T-helper 2 cell (primary cell): ENCODE measurements around the gene PARD3B.

Experiments used
- DNase-seq, 5 experiments: peaks; one replicate each; pipeline versions ENCODE4 v3.0.0 to v3.0.0-alpha.2; 2012 to 2022

The PARD3B gene

DNA sequence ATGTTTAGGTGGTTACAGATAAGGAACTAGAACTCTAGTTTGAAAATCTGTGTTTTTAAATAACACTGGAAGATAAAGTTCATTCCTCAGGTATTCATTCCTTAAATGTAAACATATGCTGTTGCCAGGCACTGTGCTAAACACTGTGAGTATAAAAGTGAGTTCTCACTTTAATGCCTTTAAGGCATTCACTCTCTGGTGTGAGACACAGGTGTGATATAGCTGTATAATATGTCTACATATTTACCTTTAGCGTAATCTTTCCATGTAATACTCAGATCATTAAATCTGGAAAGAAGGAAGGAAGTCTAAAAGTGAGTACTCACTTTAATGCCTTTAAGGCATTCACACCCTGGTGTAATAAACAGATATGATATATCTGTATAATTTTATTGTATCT is 472.6 kb downstream of the PARD3B start:
- DNase-seq: no peak

- DNase-seq: no peak
These were observed 475.4 kb downstream of the PARD3B start for GRCh38 chr2:205020673-205021072.

- DNase-seq: no peak
These were observed 477.6 kb downstream of the PARD3B start for GRCh38 chr2:205022841-205023240.

- DNase-seq: peak in 1 of 5 experiments; percentile 83
These were observed 479.7 kb downstream of the PARD3B start for GRCh38 chr2:205024822-205025518.

DNA sequence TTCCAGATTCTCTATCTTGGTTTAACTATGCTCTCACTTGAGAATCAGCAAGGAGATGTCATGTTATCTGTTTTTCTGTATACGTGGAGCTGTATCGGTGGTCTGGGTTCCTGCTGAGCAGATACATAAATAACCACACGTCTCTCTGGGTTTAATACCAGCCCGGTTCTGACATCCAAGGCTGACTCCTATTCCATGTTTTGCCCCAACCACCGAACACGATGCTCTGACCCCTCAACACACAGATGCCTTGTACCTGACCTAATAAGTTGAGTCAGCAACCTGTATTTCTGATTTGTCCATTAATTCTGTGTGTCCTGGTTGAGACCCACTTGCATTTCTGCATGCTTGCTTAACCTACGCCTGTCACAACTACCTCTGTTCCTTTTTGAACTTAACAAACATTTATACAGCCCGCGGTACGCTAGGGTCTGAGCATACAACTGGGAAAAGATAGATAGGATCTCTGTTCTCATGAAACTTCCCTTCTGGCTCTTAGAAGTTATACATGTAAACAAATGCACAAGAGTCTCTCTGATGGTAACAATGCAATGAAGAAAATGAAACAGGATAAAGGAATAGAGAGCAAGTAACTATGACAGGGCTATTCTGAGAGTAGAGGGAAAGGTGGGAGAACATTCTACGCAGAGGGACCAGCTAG is 480.4 kb downstream of the PARD3B start:
- DNase-seq: peak in 1 of 5 experiments; percentile 19

DNA sequence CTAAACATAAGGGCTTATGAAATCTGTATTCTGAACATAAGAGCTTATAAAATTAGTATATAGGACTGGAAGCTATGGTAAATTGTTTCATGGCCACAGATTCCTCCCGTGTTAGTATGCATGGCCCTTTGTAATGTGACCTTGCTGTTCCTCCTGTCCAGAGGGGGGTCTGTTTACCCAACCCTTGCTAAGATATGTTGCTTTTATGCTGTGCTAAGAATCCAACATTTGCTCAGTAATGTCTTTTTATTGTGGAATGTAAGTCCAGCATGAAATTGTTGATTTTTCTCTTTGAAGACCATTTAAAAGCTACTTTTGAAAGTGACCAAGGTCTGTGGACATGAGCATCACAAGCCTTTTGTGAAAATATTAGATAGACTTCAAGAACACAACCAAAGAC is 485.4 kb downstream of the PARD3B start:
- DNase-seq: no peak

- no peak for DNase-seq
These were observed 486.8 kb downstream of the PARD3B start for GRCh38 chr2:205032093-205032551.

DNA sequence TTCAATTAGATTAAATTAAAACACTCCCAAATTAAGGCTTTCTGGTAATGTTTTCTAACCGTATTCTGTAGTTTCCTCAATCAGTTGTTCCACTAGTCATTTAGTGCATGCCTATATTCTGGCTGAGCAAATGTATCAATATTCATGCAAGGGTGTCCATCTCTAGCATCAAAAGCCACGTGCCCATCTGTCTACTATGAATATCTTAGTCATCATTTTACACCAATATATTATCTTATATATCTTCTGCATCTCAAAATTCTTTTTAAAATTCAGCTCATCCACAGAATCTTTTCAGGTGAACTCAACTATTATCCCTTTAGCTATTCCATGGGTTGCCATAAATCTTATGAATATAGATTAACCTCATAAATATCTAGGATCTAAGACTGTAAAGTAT is 488.2 kb downstream of the PARD3B start:
- DNase-seq: no peak

DNA sequence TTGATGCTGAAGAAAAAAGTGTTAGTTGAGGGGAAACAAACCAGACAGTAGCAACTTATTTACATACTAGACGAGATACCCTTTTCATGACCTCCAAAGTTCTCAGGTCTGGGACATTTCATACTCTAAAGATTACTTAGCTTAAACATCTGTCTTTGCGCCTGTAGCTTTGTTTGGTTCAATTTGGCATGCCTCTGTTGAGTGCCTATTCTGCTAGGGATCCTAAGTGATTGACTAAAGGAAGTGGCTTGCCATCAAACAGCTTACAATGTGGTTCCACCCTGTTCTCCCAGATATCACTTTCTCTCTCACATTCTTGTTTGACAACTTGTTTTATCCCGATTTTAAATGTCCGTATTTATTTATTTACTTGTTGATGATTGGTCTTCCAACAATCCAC is 488.8 kb downstream of the PARD3B start:
- peak in 1 of 5 experiments; percentile 18 for DNase-seq

DNA sequence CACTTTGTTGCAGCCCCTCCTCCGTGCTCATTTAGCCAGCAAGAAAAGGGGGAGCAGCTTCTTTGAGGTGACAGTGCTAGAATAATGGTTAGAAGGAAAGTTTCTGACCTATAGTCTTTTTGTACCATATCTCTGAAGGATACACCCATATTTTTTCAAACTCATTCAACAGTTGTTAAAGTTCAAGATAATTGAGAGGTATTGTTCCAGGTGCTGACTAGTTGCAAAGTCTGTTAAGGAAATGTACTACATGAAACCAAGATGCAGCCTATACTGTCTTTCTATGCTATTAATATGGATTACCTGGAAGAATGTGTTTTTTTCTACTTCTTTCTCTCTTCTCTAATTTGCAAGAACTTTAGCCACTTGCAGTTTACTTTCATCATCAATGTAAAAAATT is 495.0 kb downstream of the PARD3B start:
- DNase-seq: no peak

DNA sequence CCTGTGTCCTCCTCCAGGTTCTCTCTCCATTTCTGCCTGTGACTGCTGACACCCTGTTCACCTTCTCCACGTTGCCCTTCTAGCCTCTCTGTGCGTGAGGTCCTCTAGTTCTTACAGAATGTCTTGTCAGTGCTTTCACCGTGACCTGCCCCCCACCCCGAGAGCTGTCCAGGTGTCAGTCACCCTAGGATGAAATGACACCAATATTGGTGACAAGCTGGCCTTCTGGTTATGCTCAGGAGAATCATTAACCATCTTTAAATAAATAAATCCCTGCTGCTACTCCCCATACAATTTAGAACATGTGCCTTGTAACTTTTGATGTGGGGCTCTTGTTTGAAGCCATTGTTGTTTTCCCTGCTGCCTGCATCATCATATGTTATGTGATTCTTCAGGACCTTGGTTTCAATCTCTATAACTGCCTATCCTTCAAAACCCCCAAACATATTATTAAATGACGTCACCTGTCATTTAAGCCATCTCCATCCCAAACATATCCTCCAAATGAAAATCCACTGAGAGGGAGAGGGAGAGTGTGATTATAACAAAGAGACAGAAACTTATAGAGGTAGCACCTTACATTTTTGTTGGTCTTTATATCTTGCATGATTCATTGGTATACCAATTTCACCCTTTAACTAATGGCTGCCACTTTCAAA is 496.3 kb downstream of the PARD3B start:
- no peak for DNase-seq

GRCh38 chr2:205043285-205043684 is 498.0 kb downstream of the PARD3B start:
- no peak for DNase-seq

DNA sequence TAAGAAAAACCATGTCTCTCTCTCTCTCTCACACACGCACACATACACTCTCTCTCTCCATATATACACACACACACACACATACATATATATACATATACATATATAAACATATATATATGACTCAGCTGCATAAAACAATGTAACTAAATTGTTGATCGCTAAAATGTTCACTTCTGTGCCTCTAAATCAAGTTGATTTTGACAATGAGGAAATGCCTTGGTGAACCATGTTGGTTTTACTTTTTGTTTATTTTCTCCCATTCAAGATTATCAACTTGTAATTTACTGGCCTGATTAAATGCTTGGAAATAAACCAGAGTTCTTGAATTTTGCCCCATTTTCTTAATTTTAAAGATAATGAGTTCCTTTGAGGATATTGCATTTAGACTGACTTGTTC is 500.4 kb downstream of the PARD3B start:
- no peak for DNase-seq

DNA sequence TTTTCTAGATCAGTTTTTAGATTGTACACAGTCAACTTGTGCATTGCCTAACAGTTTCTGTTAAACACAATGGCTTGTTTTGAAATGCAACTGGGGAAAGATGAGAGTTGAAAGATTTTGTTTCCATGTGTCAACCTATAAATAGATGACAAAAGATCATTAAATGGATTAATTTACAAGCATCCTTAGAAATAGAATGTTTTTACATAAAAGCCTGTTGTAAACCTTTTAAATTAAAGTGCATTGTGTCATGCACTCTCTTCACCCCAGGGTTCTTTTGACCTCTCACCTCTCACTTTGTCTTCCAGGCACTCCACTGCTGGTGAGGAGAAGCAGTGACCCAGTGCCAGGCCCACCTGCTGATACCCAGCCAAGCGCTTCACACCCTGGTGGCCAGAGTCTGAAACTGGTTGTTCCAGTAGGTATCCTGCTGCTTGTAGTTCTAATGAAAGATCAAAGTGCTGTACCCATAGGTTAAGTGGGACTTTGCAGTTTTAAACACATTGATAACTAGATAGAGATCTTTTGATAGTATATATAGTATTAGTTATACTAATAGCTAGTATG is 502.1 kb downstream of the PARD3B start:
- DNase-seq: no peak

GRCh38 chr2:205051417-205051816 is 506.1 kb downstream of the PARD3B start:
- no peak for DNase-seq

DNA sequence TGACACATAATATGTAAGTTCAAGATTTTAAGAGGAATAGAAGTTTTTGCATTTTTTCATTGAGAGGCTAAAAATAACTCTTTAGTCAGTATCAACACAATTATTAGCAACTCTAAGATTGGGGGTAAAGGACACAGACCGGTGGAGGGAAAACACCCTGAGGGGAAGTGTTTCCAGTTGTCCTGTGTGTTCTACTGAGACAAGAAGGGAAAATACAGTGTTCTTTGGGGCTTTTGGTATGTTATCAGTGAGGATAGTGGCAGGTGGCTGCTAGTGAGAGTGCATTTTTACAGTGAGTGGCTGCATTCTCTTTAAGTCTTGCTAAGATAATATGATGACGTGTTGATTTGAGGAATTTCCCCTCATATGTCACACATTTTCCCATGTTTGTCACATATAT is 507.5 kb downstream of the PARD3B start:
- no peak for DNase-seq

GRCh38 chr2:205053827-205054410 is 508.6 kb downstream of the PARD3B start:
- DNase-seq: no peak

- DNase-seq: no peak
These were observed 509.5 kb downstream of the PARD3B start for GRCh38 chr2:205054789-205055188.

DNA sequence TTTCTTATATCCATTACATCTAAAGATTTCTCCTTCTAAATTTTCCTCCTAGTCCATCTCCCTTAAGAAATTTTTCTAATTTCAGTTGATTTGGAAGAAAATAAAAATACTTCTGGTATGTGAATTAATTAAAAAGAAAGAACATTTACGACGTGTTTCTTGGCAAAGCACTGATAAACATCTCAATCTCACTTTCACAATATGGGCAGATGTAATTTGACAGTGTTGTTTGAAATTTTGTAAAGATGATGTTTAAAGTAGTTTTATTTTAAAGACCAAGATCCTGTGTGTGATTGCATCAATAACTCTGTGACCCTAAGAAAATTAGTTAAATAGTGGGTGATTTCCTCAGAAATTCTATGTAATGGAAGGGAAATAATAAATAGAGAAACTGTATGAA is 510.0 kb downstream of the PARD3B start:
- peak in 1 of 5 experiments; percentile 42 for DNase-seq

DNA sequence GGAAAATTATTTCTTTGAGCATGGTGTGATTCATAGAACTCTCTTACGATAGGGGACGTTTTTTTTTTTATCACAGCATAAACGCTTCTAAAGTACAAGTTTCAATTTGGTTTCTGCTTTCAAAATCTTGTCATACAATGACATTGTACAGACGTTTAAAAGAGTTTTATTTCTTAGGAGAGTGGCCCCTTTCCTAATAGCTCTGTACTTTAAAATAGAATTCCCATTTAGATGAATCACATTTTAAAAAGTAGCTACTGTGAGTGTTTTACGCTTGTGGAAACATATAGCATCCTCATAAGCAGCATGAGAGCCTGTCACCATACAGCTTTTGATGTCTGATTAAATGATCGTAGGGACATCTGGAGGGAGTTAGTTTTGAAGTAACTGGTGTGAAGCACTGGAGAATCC is 510.9 kb downstream of the PARD3B start:
- DNase-seq: peak in 1 of 5 experiments; percentile 41

GRCh38 chr2:205058409-205058808 is 513.1 kb downstream of the PARD3B start:
- peak in 1 of 5 experiments; percentile 54 for DNase-seq

- no peak for DNase-seq
These were observed 515.0 kb downstream of the PARD3B start for GRCh38 chr2:205060269-205060668.

DNA sequence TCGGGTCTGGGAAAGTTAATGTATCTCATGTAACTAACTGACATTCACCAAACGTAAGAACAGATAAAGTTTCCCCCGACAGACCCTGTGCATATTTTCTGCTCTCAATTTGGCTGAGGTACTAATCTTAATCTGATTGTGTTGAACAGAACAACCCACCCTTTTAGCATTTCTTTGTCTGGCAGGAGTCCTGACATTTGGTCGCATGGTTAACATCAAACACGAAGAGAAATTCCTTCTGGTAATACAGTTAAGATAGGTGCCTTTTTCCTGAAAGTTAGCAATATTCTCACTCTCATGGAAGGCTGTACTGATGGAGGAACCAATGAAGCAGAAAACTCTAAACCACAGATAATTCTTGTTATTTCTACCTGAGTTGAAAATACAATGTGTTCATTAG is 520.8 kb downstream of the PARD3B start:
- DNase-seq: no peak
